Lower lobe of right lung (tissue), 2 donors: ENCODE data around the gene LPAR5. TPM values are rescaled to one million over a fixed set of nuclear protein-coding genes. Genes with fewer than 3 reads are reported as not detected.
"Not testable (repeated sequence)": the region's sequence is repeated elsewhere in the genome, so short reads cannot be mapped to it uniquely, and the experiment has no call there.

Experiments used
- ATAC-seq, 2 donors: fragments of 200-7000 bp; cut with Tn5 transposase; one replicate each; pipeline ENCODE4 v1.9.1; 2020 to 2022; ENCODE audit warnings: mild to moderate bottlenecking in 2 of 2, moderate library complexity in 2 of 2
- DNase-seq: peaks from one replicate; pipeline ENCODE4 v3.0.0-alpha.2; 2020
- H3K27ac ChIP-seq: fragments of 200-600 bp; one replicate; pipeline ENCODE4 v1.8.0; 2022
- H3K27me3 ChIP-seq: fragments of 200-600 bp; one replicate; pipeline ENCODE4 v1.8.0; 2022; ENCODE audit warnings: low read depth
- H3K36me3 ChIP-seq: fragments of 200-600 bp; one replicate; pipeline ENCODE4 v1.8.0; 2022; ENCODE audit warnings: mild to moderate bottlenecking
- H3K4me1 ChIP-seq: fragments of 200-600 bp; one replicate; pipeline ENCODE4 v1.8.0; 2022
- H3K4me3 ChIP-seq: fragments of 200-600 bp; one replicate; pipeline ENCODE4 v1.8.0; 2022; ENCODE audit warnings: mild to moderate bottlenecking
- H3K9me3 ChIP-seq: fragments of 200-600 bp; one replicate; pipeline ENCODE4 v1.8.0; 2022
- CTCF ChIP-seq: fragments of 200-600 bp; IDR thresholded peaks from one replicate; pipeline ENCODE4 v1.8.0; 2022; ENCODE audit warnings: antibody characterized with exemption, mild to moderate bottlenecking
- intact Hi-C: fragments of 100-400 bp; cut with DNase I; formaldehyde crosslinking; loops from one replicate; pipeline ENCODE4 v1.11.0; 2022
- total RNA-seq: library from RNA; stranded (reverse); fragmentation: NEBNext Ultra II Directional; extraction: Animal tissue kit (Norgen Biotek cat#: 25700); gene quantifications from one replicate; pipeline ENCODE4 v1.2.1, GENCODE V29; 2021
- donor health status: DM: no; HTN: yes; CAD: no; lungs with severe emphysema.

The LPAR5 gene
- total RNA-seq, 1 donor from 2014 or later, result 3.8 TPM

- Histone ChIP-seq H3K27me3 (no peaks in the 10 kb centered on the region), H3K27ac (no peak overlapping the region), H3K4me1 (no peaks in the 10 kb centered on the region), H3K9me3 (no peaks in the 10 kb centered on the region), H3K36me3 (peaks cover 100% of the 10 kb centered on the region), H3K4me3 (no peak overlapping the region)
- DNase-seq (no peak), ATAC-seq (no peak)
- no peak for TF ChIP-seq CTCF
- intact Hi-C loops, result no loop called here
Measured at GRCh38 chr12:6592087-6592486, 43.7 kb downstream of the LPAR5 start.

GRCh38 chr12:6586569-6586968 lies 49.2 kb downstream of the LPAR5 start:
- H3K4me1 ChIP-seq, DNase-seq, intact Hi-C loops, H3K27ac ChIP-seq, H3K27me3 ChIP-seq, H3K4me3 ChIP-seq, ATAC-seq, H3K9me3 ChIP-seq: not testable (repeated sequence)
- peaks cover 100% of the 10 kb centered on the region for H3K36me3 ChIP-seq

GRCh38 chr12:6584293-6584692 lies 51.5 kb downstream of the LPAR5 start:
- intact Hi-C loops, result no loop called here
- no peak for TF ChIP-seq CTCF

GRCh38 chr12:6582959-6583358 lies 52.8 kb downstream of the LPAR5 start:
- no peak for TF ChIP-seq CTCF
- intact Hi-C loops, result no loop called here
- ATAC-seq, result no peak

More at GRCh38 chr12:6584293-6584692, 51.5 kb downstream of the LPAR5 start:
- ATAC-seq, result no peak
- H3K27me3 ChIP-seq, result no peaks in the 10 kb centered on the region
- H3K4me3 ChIP-seq, result no peak overlapping the region
- peaks cover 100% of the 10 kb centered on the region for H3K36me3 ChIP-seq
- no peak for DNase-seq
- H3K27ac ChIP-seq, result no peak overlapping the region
- no peaks in the 10 kb centered on the region for H3K4me1 ChIP-seq
- H3K9me3 ChIP-seq, result no peaks in the 10 kb centered on the region

GRCh38 chr12:6582196-6582595 lies 53.6 kb downstream of the LPAR5 start:
- H3K4me3 ChIP-seq, result no peak overlapping the region
- no peaks in the 10 kb centered on the region for H3K4me1 ChIP-seq
- DNase-seq (no peak), ATAC-seq (no peak)
- no peaks in the 10 kb centered on the region for H3K9me3 ChIP-seq
- H3K36me3 ChIP-seq, result peaks cover 100% of the 10 kb centered on the region
- H3K27ac ChIP-seq, result no peak overlapping the region
- TF ChIP-seq CTCF, result no peak
- no peaks in the 10 kb centered on the region for H3K27me3 ChIP-seq
- intact Hi-C loops, result no loop called here

More at GRCh38 chr12:6582959-6583358, 52.8 kb downstream of the LPAR5 start:
- H3K27ac ChIP-seq, result no peak overlapping the region
- peaks cover 100% of the 10 kb centered on the region for H3K36me3 ChIP-seq
- H3K4me3 ChIP-seq, result no peak overlapping the region
- no peaks in the 10 kb centered on the region for H3K4me1 ChIP-seq
- H3K27me3 ChIP-seq, result no peaks in the 10 kb centered on the region
- H3K9me3 ChIP-seq, result no peaks in the 10 kb centered on the region
- DNase-seq, result no peak

- Histone ChIP-seq H3K4me3 (no peak overlapping the region), H3K9me3 (no peaks in the 10 kb centered on the region), H3K4me1 (no peaks in the 10 kb centered on the region), H3K27me3 (no peaks in the 10 kb centered on the region), H3K36me3 (peaks cover 100% of the 10 kb centered on the region), H3K27ac (no peak overlapping the region)
- DNase-seq (no peak), ATAC-seq (no peak)
- no peak for TF ChIP-seq CTCF
- intact Hi-C loops, result no loop called here
Measured at GRCh38 chr12:6575648-6576047, 60.1 kb downstream of the LPAR5 start.
